K562 (cell line): ENCODE results near the gene PLCG2. TPM values are rescaled to one million over a fixed set of nuclear protein-coding genes. Genes with fewer than 3 reads are reported as not detected.

Source experiments
- BCOR ChIP-seq: fragments of 450-650 bp; IDR thresholded peaks from 2 replicates; pipeline ENCODE4 v1.6.1; 2016
- CHD4 ChIP-seq: fragments of 200-600 bp; sonication (generic); IDR thresholded peaks from 3 replicates; pipeline ENCODE4 v1.6.1; 2012; ENCODE audit warnings: low read depth, mild to moderate bottlenecking, mixed read lengths, low read length, inconsistent platforms; ENCODE audit not compliant: insufficient read depth, insufficient replicate concordance, poor library complexity, severe bottlenecking
- DLX4 ChIP-seq: fragments of 250-450 bp; sonication (Bioruptor Pico); IDR thresholded peaks from 2 replicates; pipeline ENCODE4 v1.6.1; 2021; ENCODE audit warnings: mild to moderate bottlenecking
- E2F5 ChIP-seq: sonication (generic); formaldehyde crosslinking; IDR thresholded peaks from 2 replicates; pipeline ENCODE4 v1.8.0; 2022; ENCODE audit warnings: mild to moderate bottlenecking, missing genetic modification reagents
- ETS2 ChIP-seq: IDR thresholded peaks from 2 replicates; pipeline ENCODE4 v1.6.1; 2016; ENCODE audit warnings: borderline replicate concordance, missing genetic modification characterization, mild to moderate bottlenecking, moderate library complexity, missing compliant biosample characterization; ENCODE audit not compliant: poor library complexity, severe bottlenecking
- FOXA3 ChIP-seq, 2 experiments: fragments of 450-650 bp in 1 of 2; sonication (generic) in 1 of 2; formaldehyde crosslinking; IDR thresholded peaks in 1 of 2; conservative IDR thresholded peaks in 1 of 2; 2 replicates each; pipeline versions ENCODE4 v1.4.0 to v1.8.0; 2020 to 2022; ENCODE audit warnings: mild to moderate bottlenecking in 2 of 2, missing genetic modification reagents in 1 of 2
- GATA2 ChIP-seq: sonication (generic); formaldehyde crosslinking; IDR thresholded peaks from 2 replicates; pipeline ENCODE4 v1.4.0; 2020; ENCODE audit warnings: mild to moderate bottlenecking, missing genetic modification reagents
- HMGN3 ChIP-seq: IDR thresholded peaks from 2 replicates; pipeline ENCODE4 v1.6.1; 2011; ENCODE audit warnings: borderline replicate concordance, low read depth, mild to moderate bottlenecking, mixed read lengths, low read length; ENCODE audit not compliant: insufficient read length; ENCODE audit errors: extremely low read depth
- KAT8 ChIP-seq: fragments of 450-650 bp; IDR thresholded peaks from 2 replicates; pipeline ENCODE4 v1.6.1; 2016; ENCODE audit warnings: low read depth, mild to moderate bottlenecking
- MAFG ChIP-seq: fragments of 450-650 bp; conservative IDR thresholded peaks from 2 replicates; pipeline ENCODE4 v1.6.1; 2016; ENCODE audit warnings: missing genetic modification characterization, missing compliant biosample characterization
- MTF1 ChIP-seq: fragments of 250-450 bp; sonication (Bioruptor Pico); IDR thresholded peaks from 2 replicates; pipeline ENCODE4 v1.9.0; 2021; ENCODE audit warnings: moderate library complexity, mild to moderate bottlenecking, inconsistent platforms, borderline replicate concordance
- NFATC3 ChIP-seq: fragments of 450-650 bp; IDR thresholded peaks from 2 replicates; pipeline ENCODE4 v1.6.1; 2017; ENCODE audit warnings: mild to moderate bottlenecking
- NFRKB ChIP-seq: fragments of 450-650 bp; IDR thresholded peaks from 2 replicates; pipeline ENCODE4 v1.6.1; 2016; ENCODE audit warnings: low read depth
- NR2C2 ChIP-seq, 2 experiments: fragments of 200-800 bp in 1 of 2; sonication (Bioruptor generic) in 1 of 2; sonication (generic) in 1 of 2; formaldehyde crosslinking in 1 of 2; IDR thresholded peaks; 2 replicates each; pipeline versions ENCODE4 v1.6.1 to v1.8.0; 2016 to 2022; ENCODE audit warnings: mild to moderate bottlenecking in 1 of 2, missing compliant biosample characterization in 1 of 2, missing genetic modification characterization in 1 of 2, missing genetic modification reagents in 1 of 2
- POLR2A ChIP-seq: fragments of 450-650 bp; conservative IDR thresholded peaks from 2 replicates; pipeline ENCODE4 v1.6.1; 2016
- POLR2G ChIP-seq: fragments of 200-400 bp; formaldehyde crosslinking; IDR thresholded peaks from 2 replicates; pipeline ENCODE4 v1.6.1; 2017; ENCODE audit warnings: low read depth, mild to moderate bottlenecking, antibody characterized with exemption, low read length, moderate library complexity
- PTBP1 ChIP-seq: fragments of 200-400 bp; formaldehyde crosslinking; IDR thresholded peaks from 2 replicates; pipeline ENCODE4 v1.6.1; 2017; ENCODE audit warnings: low read depth, low read length
- RBM25 ChIP-seq: fragments of 200-400 bp; formaldehyde crosslinking; IDR thresholded peaks from 2 replicates; pipeline ENCODE4 v1.6.1; 2018; ENCODE audit warnings: low read length, low read depth, moderate library complexity; ENCODE audit not compliant: severe bottlenecking
- RBM39 ChIP-seq: fragments of 200-400 bp; formaldehyde crosslinking; optimal IDR thresholded peaks from 2 replicates; pipeline ENCODE3; 2018; ENCODE audit warnings: low read depth, low read length
- SMAD3 ChIP-seq: fragments of 450-650 bp; formaldehyde crosslinking; conservative IDR thresholded peaks from 2 replicates; pipeline ENCODE4 v1.4.0; 2020; ENCODE audit warnings: mild to moderate bottlenecking
- TAL1 ChIP-seq: fragments of 450-650 bp; IDR thresholded peaks from 2 replicates; pipeline ENCODE4 v1.6.1; 2016; ENCODE audit warnings: mild to moderate bottlenecking
- TBP ChIP-seq: optimal IDR thresholded peaks from 2 replicates; pipeline ENCODE3; 2011; ENCODE audit warnings: low read depth, low read length, improper control_type of control experiment
- ZNF140 ChIP-seq: fragments of 250-450 bp; sonication (Bioruptor Pico); IDR thresholded peaks from 2 replicates; pipeline ENCODE4 v1.8.0; 2021; ENCODE audit warnings: moderate library complexity, mild to moderate bottlenecking, inconsistent platforms
- ZNF282 ChIP-seq: sonication (generic); formaldehyde crosslinking; IDR thresholded peaks from 2 replicates; pipeline ENCODE4 v1.8.1; 2023; ENCODE audit warnings: missing genetic modification reagents
- ZNF583 ChIP-seq: fragments of 250-450 bp; sonication (Bioruptor Pico); IDR thresholded peaks from 2 replicates; pipeline ENCODE4 v1.4.0; 2020
- ZNF592 ChIP-seq: fragments of 450-650 bp; IDR thresholded peaks from 2 replicates; pipeline ENCODE4 v1.6.1; 2017; ENCODE audit warnings: antibody characterized with exemption, mild to moderate bottlenecking
- polyA plus RNA-seq, 8 experiments: library from polyadenylated mRNA; depleted of rRNA in 4 of 8; stranded (reverse) in 5 of 8; unstranded in 3 of 8; fragments of >200 nt; fragmentation: Nextera tagmentation in 2 of 8; fragmentation: Illumina TruSeq in 1 of 8; extraction: Ambion mirVana in 2 of 8; extraction: Trizol in 1 of 8; gene quantifications; 2 replicates each; pipeline versions ENCODE4 v1.2.1 to v1.2.3, GENCODE V29; 2011 to 2014; ENCODE audit warnings: inconsistent platforms in 1 of 8, missing spikeins in 1 of 8
- total RNA-seq, 7 experiments: library from RNA; depleted of rRNA in 6 of 7; stranded (reverse); fragments of >200 nt in 6 of 7; fragmentation: Illumina TruSeq in 2 of 7; extraction: Trizol in 2 of 7; gene quantifications; 2 replicates each; pipeline versions ENCODE4 v1.2.1 to v1.2.3, GENCODE V29; 2011 to 2021; ENCODE audit warnings: low replicate concordance in 1 of 7

Gene PLCG2
- total and polyA plus RNA-seq, 9 of the 15 experiments (the other 6 are each of a cell fraction or from before 2014, with no cell fraction given): 0.94 to 7.1 (median 3.1) TPM

GRCh38 chr16:81826523-81826922 is 47.4 kb downstream of the PLCG2 start (continued):
- no peak for TF ChIP-seq ZNF592
- no peak for TF ChIP-seq NR2C2 (CRISPR knock-in tag; IDR thresholded peaks at IDR 0.05)
- TF ChIP-seq NR2C2 (tag; IDR thresholded peaks at IDR 0.05): no peak
- peak; percentile 92 for TF ChIP-seq RBM25
- TF ChIP-seq NFATC3: no peak
- TF ChIP-seq ZNF583 (CRISPR knock-in tag): no peak
- TF ChIP-seq SMAD3 (CRISPR knock-in tag): no peak
- TF ChIP-seq MAFG (tag): no peak
- TF ChIP-seq RBM39: no peak
- no peak for TF ChIP-seq POLR2G
- peak; percentile 87 for TF ChIP-seq BCOR
- TF ChIP-seq MTF1 (CRISPR knock-in tag): no peak
- TF ChIP-seq GATA2 (CRISPR knock-in tag): no peak
- TF ChIP-seq E2F5 (CRISPR knock-in tag): no peak
- no peak for TF ChIP-seq FOXA3 (CRISPR knock-in tag; conservative IDR thresholded peaks at IDR 0.05 in 1 of 2, IDR thresholded peaks at IDR 0.05 in 1 of 2)
- no peak for TF ChIP-seq DLX4
- TF ChIP-seq NFRKB: no peak
- TF ChIP-seq TBP: no peak
- no peak for TF ChIP-seq PTBP1
- TF ChIP-seq ETS2 (tag): no peak
- no peak for TF ChIP-seq ZNF282
- no peak for TF ChIP-seq POLR2A
- TF ChIP-seq HMGN3: no peak
- TF ChIP-seq CHD4: peak; percentile 59
- no peak for TF ChIP-seq TAL1
- TF ChIP-seq KAT8: no peak
- no peak for TF ChIP-seq ZNF140 (CRISPR knock-in tag)
